ENCODE results near the gene ZNF521.

DNA sequence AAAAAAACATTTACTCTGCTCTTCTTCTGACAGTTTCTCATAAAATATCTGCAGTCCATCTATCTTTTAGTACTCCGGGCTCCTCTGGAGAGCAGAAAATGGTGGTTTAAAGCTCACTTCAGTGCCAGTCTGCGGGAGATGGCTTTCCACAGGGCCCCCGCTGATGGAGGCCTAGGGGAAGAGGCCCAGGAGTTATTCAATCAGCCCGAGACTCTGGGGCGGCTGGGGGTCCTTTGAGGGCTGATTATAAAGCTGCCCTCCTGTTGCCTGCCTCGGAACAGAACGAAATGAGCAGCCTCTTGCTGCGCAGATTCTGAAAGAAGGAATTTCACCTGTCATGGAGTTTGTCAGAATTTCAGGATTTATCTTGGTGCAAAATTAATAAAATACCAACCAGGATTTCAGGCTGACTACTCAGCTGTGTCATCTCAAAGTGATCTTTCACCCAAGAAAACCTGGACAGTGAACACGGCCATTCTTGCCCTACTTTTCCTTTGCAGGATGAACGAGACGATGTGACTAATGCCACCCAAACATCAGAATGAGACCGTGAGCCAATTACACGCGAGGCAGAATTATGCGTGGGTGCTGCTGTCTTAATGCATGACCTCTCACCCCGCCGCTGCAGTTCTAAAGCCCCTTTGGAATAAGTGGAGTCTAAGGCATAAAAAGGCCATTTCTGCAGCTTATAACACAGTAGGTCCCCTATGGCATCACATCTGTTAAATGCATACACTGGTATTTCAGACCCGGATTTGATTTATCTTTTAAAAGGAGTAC, 273.8 kb downstream of the ZNF521 start:
- TF ChIP-seq, protein P1, sequence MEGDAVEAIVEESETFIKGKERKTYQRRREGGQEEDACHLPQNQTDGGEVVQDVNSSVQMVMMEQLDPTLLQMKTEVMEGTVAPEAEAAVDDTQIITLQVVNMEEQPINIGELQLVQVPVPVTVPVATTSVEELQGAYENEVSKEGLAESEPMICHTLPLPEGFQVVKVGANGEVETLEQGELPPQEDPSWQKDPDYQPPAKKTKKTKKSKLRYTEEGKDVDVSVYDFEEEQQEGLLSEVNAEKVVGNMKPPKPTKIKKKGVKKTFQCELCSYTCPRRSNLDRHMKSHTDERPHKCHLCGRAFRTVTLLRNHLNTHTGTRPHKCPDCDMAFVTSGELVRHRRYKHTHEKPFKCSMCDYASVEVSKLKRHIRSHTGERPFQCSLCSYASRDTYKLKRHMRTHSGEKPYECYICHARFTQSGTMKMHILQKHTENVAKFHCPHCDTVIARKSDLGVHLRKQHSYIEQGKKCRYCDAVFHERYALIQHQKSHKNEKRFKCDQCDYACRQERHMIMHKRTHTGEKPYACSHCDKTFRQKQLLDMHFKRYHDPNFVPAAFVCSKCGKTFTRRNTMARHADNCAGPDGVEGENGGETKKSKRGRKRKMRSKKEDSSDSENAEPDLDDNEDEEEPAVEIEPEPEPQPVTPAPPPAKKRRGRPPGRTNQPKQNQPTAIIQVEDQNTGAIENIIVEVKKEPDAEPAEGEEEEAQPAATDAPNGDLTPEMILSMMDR (conservative IDR thresholded peaks at IDR 0.05; ENCODE audit: low read depth in 2 of 2) = no peak
- no peak for TF ChIP-seq EZH2 (IDR thresholded peaks at IDR 0.05; ENCODE audit: low read depth, unreplicated experiment)

Measured in GM23338 (cell line).